Gastrocnemius medialis (tissue), 4 donors: ENCODE data around the gene GPD1.

ENCODE experiments used
- CTCF ChIP-seq, 5 experiments: fragments of 450-650 bp in 3 of 5; fragments of 200-600 bp in 2 of 5; sonication (generic) in 2 of 5; IDR thresholded peaks in 4 of 5; conservative IDR thresholded peaks in 1 of 5; 1 replicate in 4 of 5; 2 replicates in 1 of 5; pipeline ENCODE4 v1.5.1; 2016 to 2019; ENCODE audit warnings: antibody characterized with exemption in 5 of 5, mild to moderate bottlenecking in 3 of 5, moderate library complexity in 3 of 5
- POLR2A ChIP-seq, 2 donors: fragments of 450-650 bp; IDR thresholded peaks; one replicate each; pipeline ENCODE4 v1.6.1; 2017; ENCODE audit warnings: antibody characterized with exemption in 2 of 2, mild to moderate bottlenecking in 2 of 2, moderate library complexity in 2 of 2

GRCh38 chr12:50101663-50102062 is 2.1 kb upstream of the GPD1 start:
- TF ChIP-seq CTCF (IDR thresholded peaks at IDR 0.05 in 4 of 5, conservative IDR thresholded peaks at IDR 0.05 in 1 of 5): peak in 4 of 5 experiments; percentile 11 to 43 (median 31)
- TF ChIP-seq POLR2A (IDR thresholded peaks at IDR 0.05): no peak
